Heart right ventricle (tissue), 16 donors: ENCODE measurements around the gene CPD. TPM values are rescaled to one million over a fixed set of nuclear protein-coding genes. Genes with fewer than 3 reads are reported as not detected.
A peak's percentile ranks its signal among the peaks of the same experiment; 100 is the strongest.

ENCODE experiments used
- ATAC-seq, 8 donors: fragments of 200-7000 bp; cut with Tn5 transposase; one replicate each; pipeline ENCODE4 v1.9.1; 2020; ENCODE audit warnings: mild to moderate bottlenecking in 8 of 8, moderate library complexity in 8 of 8, moderate number of reproducible peaks in 1 of 8
- DNase-seq, 2 donors: peaks; one replicate each; pipeline ENCODE4 v3.0.0-alpha.2; 2020
- H3K27ac ChIP-seq, 10 donors: fragments of 200-600 bp; sonication (generic) in 2 of 10; one replicate each; pipeline versions ENCODE4 v1.5.0 to v1.8.0; 2020 to 2022; ENCODE audit warnings: mild to moderate bottlenecking in 3 of 10
- H3K27me3 ChIP-seq, 7 donors: fragments of 200-600 bp; one replicate each; pipeline ENCODE4 v1.8.0; 2021 to 2022; ENCODE audit warnings: mild to moderate bottlenecking in 2 of 7
- H3K36me3 ChIP-seq, 9 donors: fragments of 200-600 bp; sonication (generic) in 1 of 9; one replicate each; pipeline versions ENCODE4 v1.5.0 to v1.8.0; 2020 to 2022; ENCODE audit warnings: mild to moderate bottlenecking in 2 of 9
- H3K4me1 ChIP-seq, 9 donors: fragments of 200-600 bp; sonication (generic) in 1 of 9; one replicate each; pipeline versions ENCODE4 v1.5.0 to v1.8.0; 2020 to 2022; ENCODE audit warnings: mild to moderate bottlenecking in 4 of 9
- H3K4me3 ChIP-seq, 10 donors: fragments of 200-600 bp; sonication (generic) in 2 of 10; one replicate each; pipeline versions ENCODE4 v1.5.0 to v1.8.0; 2020 to 2022; ENCODE audit warnings: mild to moderate bottlenecking in 7 of 10, moderate library complexity in 2 of 10
- H3K9me3 ChIP-seq, 11 donors: fragments of 200-600 bp in 10 of 11; sonication (generic) in 2 of 11; one replicate each; pipeline versions ENCODE4 v1.5.0 to v1.8.0; 2013 to 2022; ENCODE audit warnings: mild to moderate bottlenecking in 2 of 11, control low read depth in 1 of 11, moderate library complexity in 1 of 11
- CTCF ChIP-seq, 9 donors: fragments of 200-600 bp; sonication (generic) in 2 of 9; IDR thresholded peaks; one replicate each; pipeline versions ENCODE4 v1.5.0 to v1.8.0; 2021 to 2022; ENCODE audit warnings: antibody characterized with exemption in 9 of 9, mild to moderate bottlenecking in 5 of 9, moderate library complexity in 1 of 9
- WGBS, 2 donors: extraction: QIAGEN DNeasy Blood & Tissue Kit; methylation state at CpG; one replicate each; pipeline ENCODE4 v1.1.7; 2013; ENCODE audit warnings: inconsistent platforms in 1 of 2; 5-methylcytosine and 5-hydroxymethylcytosine counted together
- intact Hi-C, 10 donors: fragments of 100-400 bp; cut with DNase I; formaldehyde crosslinking; loops; one replicate each; pipeline versions ENCODE4 v1.11.1 to v1.14.2; 2022
- polyA plus RNA-seq, 2 donors: library from polyadenylated mRNA; stranded (reverse); fragments of 200-250 nt; gene quantifications; one replicate each; pipeline ENCODE4 v1.2.3, GENCODE V29; 2013
- total RNA-seq, 10 donors: library from RNA; stranded (reverse); fragmentation: NEBNext Ultra II Directional in 3 of 10; extraction: Animal tissue kit (Norgen Biotek cat#: 25700) in 3 of 10; gene quantifications; one replicate each; pipeline versions ENCODE4 v1.2.1 to v1.2.4, GENCODE V29; 2021 to 2023
- donor health status: Arrhythmogenic right ventricular cardiomyopathy.
- donor health status: ischemic (EF 13 %, LVEDD 7.1; RV severe dilation, severe dysfunction).
- donor health status: healthy with polysubstance abuse.
- donor health status: DM: no; HTN: yes; CAD: no.
- donor health status: DM: no; HTN: no; CAD: no.
- donor health status: ischemic (EF 25% LVEDD 6.9; RV normal size, moderate dysfunction).
- donor health status: ischemic (EF 25% LVEDD 5.7; RV mildly dilated, moderate dysfunction).
- donor health status: healthy.
- donor health status: DM: yes; HTN: yes; CAD: no.
- donor health status: Ischemic cardiomyopathy.
- donor health status: ischemic (EF 35%, LVEDD 5.7; RV mildly dilated, moderate dysfunction).
- donor health status: nonischemic (EF 11% LVEDD 7.7; RV severe dilation, severe dysfunction).
- donor health status: DM: yes; HTN: yes; CAD: no.
- donor health status: PGD.
- donor health status: ischemic (EF 29% LVEDD 5.4; RV normal size, mild dysfunction).
- donor health status: nonischemic (EF 23%, LVEDD 6.1; RV moderate dilation, normal function).

The CPD gene
- total and polyA plus RNA-seq, 12 donors = 4.2 to 44.0 (median 22.6) TPM

DNA sequence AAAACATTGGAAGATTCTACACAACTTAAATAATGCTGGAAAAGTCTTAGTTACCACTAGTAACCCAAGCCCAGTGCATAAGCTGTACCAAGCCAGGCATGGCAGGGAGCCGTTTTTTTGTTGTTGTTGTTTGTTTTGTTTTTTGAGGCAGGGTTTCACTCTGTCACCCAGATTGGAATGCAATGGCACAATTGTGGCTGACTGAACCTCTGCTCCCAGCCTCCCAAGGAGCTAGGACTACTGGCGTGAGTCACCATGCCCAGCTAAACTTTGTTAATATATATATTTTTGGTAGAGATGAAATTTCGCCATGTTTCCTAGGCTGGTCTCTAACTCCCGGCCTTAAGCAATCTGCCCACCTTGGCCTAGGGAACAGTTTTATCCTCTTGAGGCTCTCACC, 44.3 kb upstream of the CPD start:
- Histone ChIP-seq H3K4me3 (no peak overlapping the region), H3K9me3 (no peaks in the 10 kb centered on the region), H3K4me1 (peaks cover 0 to 13% (median 0%) of the 10 kb centered on the region in 9 donors), H3K27ac (no peak overlapping the region), H3K27me3 (peaks cover 0 to 4% (median 0%) of the 10 kb centered on the region in 7 donors), H3K36me3 (no peaks in the 10 kb centered on the region)
- intact Hi-C loops = loop anchor here in 3 of 10 donors (10.0 kb wide), 2 partner anchors 210 to 230 kb away; no protein-coding TSS in a partner anchor
- no peak for ATAC-seq
- TF ChIP-seq CTCF (IDR thresholded peaks at IDR 0.05) = no peak
- 87 to 92% methylated on average over 4 of the region's 4 CpGs for WGBS, 2 donors
- no peak for DNase-seq

DNA sequence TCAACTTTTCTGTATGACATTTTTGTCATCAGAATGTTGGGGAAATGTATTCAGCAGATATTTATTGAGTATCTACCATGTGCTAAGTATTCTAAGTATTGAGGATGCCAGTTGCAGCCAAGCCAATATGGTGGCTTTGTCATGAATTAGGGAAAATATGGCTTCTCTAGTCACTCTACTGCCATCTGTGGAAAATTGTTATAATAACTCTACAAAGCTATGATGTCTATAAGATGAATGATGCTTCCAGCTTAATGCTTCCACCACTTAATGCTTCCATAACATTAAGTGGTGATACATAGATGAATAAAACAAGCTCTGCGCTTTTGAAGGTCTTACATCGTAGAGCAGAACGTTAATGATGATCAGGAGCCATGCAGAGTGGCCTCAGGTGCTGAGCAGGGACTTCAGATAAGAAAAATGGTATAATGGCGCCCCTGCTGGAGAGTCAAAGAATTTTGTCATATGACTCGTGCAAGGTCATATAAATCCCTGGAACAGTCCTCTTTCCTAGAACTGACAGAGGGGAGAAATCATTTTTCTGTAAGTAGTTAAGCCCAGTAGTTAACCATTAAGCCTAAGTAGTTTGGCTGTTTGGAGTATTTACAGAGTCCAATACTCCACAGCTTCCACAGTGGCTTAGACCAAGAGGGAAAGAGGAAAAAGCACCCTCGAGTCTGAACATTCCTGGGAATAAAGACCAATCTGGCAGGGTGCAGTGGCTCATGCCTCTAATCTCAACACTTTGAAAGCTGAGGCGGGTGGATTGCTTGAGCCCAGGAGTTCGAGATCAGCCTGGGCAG, 42.2 kb upstream of the CPD start:
- ATAC-seq (no peak), DNase-seq (peak in 1 of 2 donors; percentile 9)
- WGBS, 2 donors = 59 to 61% methylated on average over 8 of the region's 8 CpGs
- Histone ChIP-seq H3K27me3 (no peaks in the 10 kb centered on the region), H3K36me3 (no peaks in the 10 kb centered on the region), H3K4me3 (no peak overlapping the region), H3K27ac (no peak overlapping the region), H3K4me1 (peaks cover 0 to 31% (median 17%) of the 10 kb centered on the region in 9 donors), H3K9me3 (no peaks in the 10 kb centered on the region)
- peak; percentile 28 to 59 (median 51) for TF ChIP-seq CTCF (IDR thresholded peaks at IDR 0.05)
- intact Hi-C loops = loop anchor here in 6 of 10 donors (5.0 to 10.0 kb wide), 6 partner anchors 34 to 234 kb away; partner anchors contain the start of gene NSRP1 (in 1 of the 6)

- Histone ChIP-seq H3K4me1 (peaks cover 0 to 31% (median 19%) of the 10 kb centered on the region in 9 donors), H3K36me3 (no peaks in the 10 kb centered on the region), H3K27me3 (no peaks in the 10 kb centered on the region), H3K4me3 (no peak overlapping the region), H3K9me3 (no peaks in the 10 kb centered on the region), H3K27ac (no peak overlapping the region)
- no peak for TF ChIP-seq CTCF (IDR thresholded peaks at IDR 0.05)
- intact Hi-C loops = loop anchor here in 6 of 10 donors (5.0 to 10.0 kb wide), 6 partner anchors 35 to 235 kb away; partner anchors contain the start of gene NSRP1 (in 1 of the 6)
- DNase-seq (no peak), ATAC-seq (no peak)
- WGBS, 2 donors = 93 to 98% methylated on average over 1 of the region's 1 CpG
Observed at GRCh38 chr17:30337393-30337999, 41.2 kb upstream of the CPD start.

- Histone ChIP-seq H3K4me3 (no peak overlapping the region), H3K4me1 (peaks cover 5 to 47% (median 26%) of the 10 kb centered on the region in 9 donors), H3K9me3 (no peaks in the 10 kb centered on the region), H3K27ac (peak overlapping the region in 1 of 10 donors; percentile 90), H3K27me3 (no peaks in the 10 kb centered on the region), H3K36me3 (no peaks in the 10 kb centered on the region)
- 87 to 89% methylated on average over 2 of the region's 2 CpGs for WGBS, 2 donors
- ATAC-seq (no peak), DNase-seq (no peak)
- TF ChIP-seq CTCF (IDR thresholded peaks at IDR 0.05) = no peak
- intact Hi-C loops = loop anchor here in 6 of 10 donors (5.0 to 10.0 kb wide), 6 partner anchors 37 to 237 kb away; partner anchors contain the start of gene NSRP1 (in 1 of the 6)
Observed at GRCh38 chr17:30339086-30339485, 39.6 kb upstream of the CPD start.
